Muscle layer of colon (tissue), 2 donors: ENCODE measurements around the gene HNRNPA1.

Source experiments
- H3K27ac ChIP-seq: one replicate; pipeline ENCODE4 v1.7.0; 2013; ENCODE audit warnings: low read depth, mild to moderate bottlenecking, low read length, moderate library complexity
- H3K27me3 ChIP-seq, 2 donors: one replicate each; pipeline ENCODE4 v1.7.0; 2013; ENCODE audit warnings: low read length in 2 of 2, mild to moderate bottlenecking in 2 of 2; ENCODE audit not compliant: insufficient read depth in 2 of 2, control insufficient read depth in 1 of 2
- H3K36me3 ChIP-seq: one replicate; pipeline ENCODE4 v1.7.0; 2013; ENCODE audit warnings: mild to moderate bottlenecking, low read length; ENCODE audit not compliant: insufficient read depth
- H3K4me1 ChIP-seq: one replicate; pipeline ENCODE4 v1.7.0; 2013; ENCODE audit warnings: mild to moderate bottlenecking, low read length; ENCODE audit not compliant: insufficient read depth
- H3K4me3 ChIP-seq, 2 donors: one replicate each; pipeline ENCODE4 v1.7.0; 2013; ENCODE audit warnings: low read length in 2 of 2, low read depth in 1 of 2, mild to moderate bottlenecking in 1 of 2, moderate library complexity in 1 of 2
- H3K9ac ChIP-seq: one replicate; pipeline ENCODE4 v1.7.0; 2013; ENCODE audit warnings: low read length
- H3K9me3 ChIP-seq: one replicate; pipeline ENCODE4 v1.7.0; 2013; ENCODE audit warnings: mild to moderate bottlenecking, low read length
- donor health status: abdominal sarcoma.
- donor health status: Adenocarcinoma of cecum.

Gene HNRNPA1

GRCh38 chr12:54287261-54288157, 7.0 kb downstream of the HNRNPA1 start:
- no peak overlapping the region for H3K27ac ChIP-seq
- no peak overlapping the region for H3K4me3 ChIP-seq
- no peaks in the 10 kb centered on the region for H3K9me3 ChIP-seq
- peaks cover 38% of the 10 kb centered on the region for H3K4me1 ChIP-seq
- peaks cover 56% of the 10 kb centered on the region for H3K36me3 ChIP-seq
- H3K9ac ChIP-seq, result no peak overlapping the region
- no peaks in the 10 kb centered on the region for H3K27me3 ChIP-seq

GRCh38 chr12:54292083-54292930, 11.8 kb downstream of the HNRNPA1 start:
- Histone ChIP-seq H3K4me3 (no peak overlapping the region), H3K36me3 (peaks cover 10% of the 10 kb centered on the region), H3K9me3 (no peaks in the 10 kb centered on the region), H3K27me3 (no peaks in the 10 kb centered on the region), H3K27ac (no peak overlapping the region), H3K9ac (no peak overlapping the region), H3K4me1 (no peaks in the 10 kb centered on the region)

GRCh38 chr12:54292931-54293241, 12.4 kb downstream of the HNRNPA1 start:
- Histone ChIP-seq H3K27ac (no peak overlapping the region), H3K36me3 (peaks cover 4% of the 10 kb centered on the region), H3K9ac (no peak overlapping the region), H3K4me3 (no peak overlapping the region), H3K9me3 (no peaks in the 10 kb centered on the region), H3K27me3 (no peaks in the 10 kb centered on the region), H3K4me1 (no peaks in the 10 kb centered on the region)

- Histone ChIP-seq H3K4me1 (no peaks in the 10 kb centered on the region), H3K36me3 (no peaks in the 10 kb centered on the region), H3K9me3 (no peaks in the 10 kb centered on the region), H3K4me3 (no peak overlapping the region), H3K9ac (no peak overlapping the region), H3K27ac (no peak overlapping the region), H3K27me3 (peaks cover 9 to 12% of the 10 kb centered on the region in 2 donors)
Observed at GRCh38 chr12:54294152-54294952, 13.8 kb downstream of the HNRNPA1 start.

- no peak overlapping the region for H3K4me3 ChIP-seq
- H3K9me3 ChIP-seq, result no peaks in the 10 kb centered on the region
- peaks cover 13 to 19% of the 10 kb centered on the region in 2 donors for H3K27me3 ChIP-seq
- H3K36me3 ChIP-seq, result no peaks in the 10 kb centered on the region
- H3K27ac ChIP-seq, result no peak overlapping the region
- no peaks in the 10 kb centered on the region for H3K4me1 ChIP-seq
- no peak overlapping the region for H3K9ac ChIP-seq
Observed at GRCh38 chr12:54294953-54295566, 14.5 kb downstream of the HNRNPA1 start.

- Histone ChIP-seq H3K4me3 (no peak overlapping the region), H3K27me3 (peaks cover 21 to 32% of the 10 kb centered on the region in 2 donors), H3K36me3 (no peaks in the 10 kb centered on the region), H3K27ac (no peak overlapping the region), H3K9me3 (no peaks in the 10 kb centered on the region), H3K9ac (no peak overlapping the region), H3K4me1 (peaks cover 7% of the 10 kb centered on the region)
Observed at GRCh38 chr12:54296393-54297099, 16.0 kb downstream of the HNRNPA1 start.

GRCh38 chr12:54298904-54299303, 18.4 kb downstream of the HNRNPA1 start:
- Histone ChIP-seq H3K4me1 (peaks cover 7% of the 10 kb centered on the region), H3K36me3 (no peaks in the 10 kb centered on the region), H3K27ac (no peak overlapping the region)

GRCh38 chr12:54299515-54300224, 19.1 kb downstream of the HNRNPA1 start:
- no peak overlapping the region for H3K4me3 ChIP-seq
- peaks cover 7% of the 10 kb centered on the region for H3K4me1 ChIP-seq
- no peaks in the 10 kb centered on the region for H3K36me3 ChIP-seq
- peaks cover 21 to 37% of the 10 kb centered on the region in 2 donors for H3K27me3 ChIP-seq
- H3K27ac ChIP-seq, result no peak overlapping the region
- no peak overlapping the region for H3K9ac ChIP-seq
- no peaks in the 10 kb centered on the region for H3K9me3 ChIP-seq

More at GRCh38 chr12:54298904-54299303, 18.4 kb downstream of the HNRNPA1 start:
- Histone ChIP-seq H3K4me3 (no peak overlapping the region), H3K27me3 (peaks cover 21 to 33% of the 10 kb centered on the region in 2 donors), H3K9me3 (no peaks in the 10 kb centered on the region), H3K9ac (no peak overlapping the region)

- no peaks in the 10 kb centered on the region for H3K9me3 ChIP-seq
- H3K27me3 ChIP-seq, result peaks cover 21 to 37% of the 10 kb centered on the region in 2 donors
- H3K36me3 ChIP-seq, result no peaks in the 10 kb centered on the region
- H3K4me1 ChIP-seq, result peaks cover 7% of the 10 kb centered on the region
- peak overlapping the region in 1 of 2 donors; percentile 20 for H3K4me3 ChIP-seq
- H3K9ac ChIP-seq, result no peak overlapping the region
- H3K27ac ChIP-seq, result no peak overlapping the region
Observed at GRCh38 chr12:54300225-54300731, 19.8 kb downstream of the HNRNPA1 start.
